ENCODE measurements around the gene MAST3.

The MAST3 gene

DNA sequence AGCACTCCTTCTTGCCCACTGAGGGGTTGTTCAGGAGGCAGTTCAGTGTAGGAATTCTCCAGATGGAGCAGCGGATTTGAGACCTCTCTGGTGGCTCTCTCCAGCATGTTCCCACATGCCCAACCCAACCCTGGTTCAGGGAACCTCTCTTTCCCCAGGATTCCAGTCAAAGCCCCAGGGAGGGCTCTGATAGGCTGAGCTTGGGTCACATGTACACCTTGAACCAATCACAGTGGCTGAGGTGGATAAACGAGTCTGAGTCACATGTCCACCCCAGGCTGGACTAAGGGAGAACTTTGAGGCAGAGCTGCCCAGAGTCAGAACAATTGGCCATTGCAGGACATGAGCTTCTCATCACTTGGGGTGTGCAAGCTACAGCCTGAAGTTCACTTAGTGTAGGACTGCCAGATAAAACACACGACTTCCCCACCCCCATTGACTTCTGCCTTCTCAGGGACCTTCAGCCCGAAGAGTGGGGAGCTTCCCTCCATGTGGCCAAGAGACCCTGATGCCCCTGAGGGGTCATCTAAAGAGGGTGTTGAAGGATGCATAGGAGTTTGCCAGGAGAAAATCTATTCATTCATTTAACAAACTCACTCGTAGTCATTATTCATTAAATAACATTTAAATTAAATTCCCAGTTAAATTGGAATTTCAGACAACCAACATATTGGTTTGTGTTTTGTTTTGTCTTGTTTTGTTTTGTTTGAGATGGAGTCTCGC is 4.0 kb upstream of the MAST3 start:
- no peak overlapping the region for H3K4me3 ChIP-seq (ENCODE audit: low read depth, low read length)
- no peak for DNase-seq (ENCODE audit: low read depth)
- TF ChIP-seq, protein P1, sequence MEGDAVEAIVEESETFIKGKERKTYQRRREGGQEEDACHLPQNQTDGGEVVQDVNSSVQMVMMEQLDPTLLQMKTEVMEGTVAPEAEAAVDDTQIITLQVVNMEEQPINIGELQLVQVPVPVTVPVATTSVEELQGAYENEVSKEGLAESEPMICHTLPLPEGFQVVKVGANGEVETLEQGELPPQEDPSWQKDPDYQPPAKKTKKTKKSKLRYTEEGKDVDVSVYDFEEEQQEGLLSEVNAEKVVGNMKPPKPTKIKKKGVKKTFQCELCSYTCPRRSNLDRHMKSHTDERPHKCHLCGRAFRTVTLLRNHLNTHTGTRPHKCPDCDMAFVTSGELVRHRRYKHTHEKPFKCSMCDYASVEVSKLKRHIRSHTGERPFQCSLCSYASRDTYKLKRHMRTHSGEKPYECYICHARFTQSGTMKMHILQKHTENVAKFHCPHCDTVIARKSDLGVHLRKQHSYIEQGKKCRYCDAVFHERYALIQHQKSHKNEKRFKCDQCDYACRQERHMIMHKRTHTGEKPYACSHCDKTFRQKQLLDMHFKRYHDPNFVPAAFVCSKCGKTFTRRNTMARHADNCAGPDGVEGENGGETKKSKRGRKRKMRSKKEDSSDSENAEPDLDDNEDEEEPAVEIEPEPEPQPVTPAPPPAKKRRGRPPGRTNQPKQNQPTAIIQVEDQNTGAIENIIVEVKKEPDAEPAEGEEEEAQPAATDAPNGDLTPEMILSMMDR (IDR thresholded peaks at IDR 0.05; ENCODE audit: insufficient read depth, low read depth, low read length, missing control alignments): no peak

DNA sequence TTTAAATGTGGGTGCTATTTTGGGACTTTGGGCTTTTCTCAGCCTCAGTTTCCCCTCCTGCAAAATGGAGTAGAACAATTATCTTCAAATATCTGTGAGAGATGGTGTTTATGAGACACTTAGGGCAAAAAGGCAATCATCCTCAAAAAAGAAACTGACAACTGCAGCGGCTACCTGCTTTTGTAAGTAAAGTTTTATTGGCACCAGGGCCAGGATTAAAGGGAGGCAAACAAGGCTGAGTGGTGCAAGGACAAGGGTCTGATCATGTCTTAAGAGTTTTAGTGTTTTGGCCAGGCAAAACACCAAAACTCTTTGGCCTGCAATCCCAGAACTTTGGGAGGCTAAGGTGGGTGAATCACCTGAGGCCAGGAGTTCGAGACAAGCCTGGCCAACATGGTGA is 1.3 kb upstream of the MAST3 start:
- no peak for DNase-seq (ENCODE audit: low read depth)
- H3K4me3 ChIP-seq (ENCODE audit: low read depth, low read length): no peak overlapping the region
- TF ChIP-seq, protein P1 (IDR thresholded peaks at IDR 0.05; ENCODE audit: insufficient read depth, low read depth, low read length, missing control alignments): no peak

DNA sequence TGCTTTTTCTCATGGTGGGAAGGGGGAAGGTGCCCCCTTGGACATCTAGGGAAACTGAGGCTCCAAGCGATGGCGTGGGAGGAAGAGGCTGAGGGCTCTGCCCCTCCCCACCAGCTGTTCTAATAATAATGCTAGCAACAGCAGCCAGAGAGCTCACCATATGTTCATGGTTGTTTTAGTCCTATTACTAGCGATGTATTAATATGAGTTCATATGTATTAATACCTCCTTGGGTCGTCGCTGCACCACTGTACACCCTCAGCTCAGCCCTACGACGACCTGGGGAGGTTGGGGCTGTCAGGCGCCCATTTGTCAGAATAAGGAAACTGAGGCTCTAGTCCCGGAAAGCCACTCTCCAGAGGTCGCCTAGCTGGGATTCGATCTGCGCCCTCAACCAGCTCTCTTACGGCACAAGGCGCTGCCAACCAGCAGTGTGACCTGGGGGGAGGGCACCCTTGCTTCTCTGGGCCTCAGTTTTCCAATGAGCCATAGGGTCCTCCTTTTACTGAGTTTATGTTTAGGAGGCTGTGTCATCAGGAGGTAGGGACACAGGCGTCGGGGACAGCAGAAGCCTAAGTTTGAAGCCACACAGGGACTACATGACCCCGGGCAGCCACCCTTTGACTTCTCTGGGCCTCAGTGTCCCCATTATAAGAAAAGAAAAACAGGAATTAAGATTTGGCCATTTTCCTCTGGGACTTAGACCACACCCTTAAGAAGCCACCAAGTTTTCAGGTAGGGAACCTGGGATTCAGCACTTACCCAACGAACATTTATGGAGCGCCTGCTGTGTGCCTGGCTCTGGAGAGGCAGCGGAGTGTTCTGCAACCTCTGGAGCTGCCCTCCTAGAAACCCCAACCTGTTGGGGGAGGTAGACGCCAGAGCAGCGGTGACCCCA is 664 bp downstream of the MAST3 start:
- TF ChIP-seq, protein P1 (IDR thresholded peaks at IDR 0.05; ENCODE audit: insufficient read depth, low read depth, low read length, missing control alignments): no peak
- peak; percentile 34 for DNase-seq (ENCODE audit: low read depth)
- H3K4me3 ChIP-seq (ENCODE audit: low read depth, low read length): peak overlapping the region; percentile 79

DNA sequence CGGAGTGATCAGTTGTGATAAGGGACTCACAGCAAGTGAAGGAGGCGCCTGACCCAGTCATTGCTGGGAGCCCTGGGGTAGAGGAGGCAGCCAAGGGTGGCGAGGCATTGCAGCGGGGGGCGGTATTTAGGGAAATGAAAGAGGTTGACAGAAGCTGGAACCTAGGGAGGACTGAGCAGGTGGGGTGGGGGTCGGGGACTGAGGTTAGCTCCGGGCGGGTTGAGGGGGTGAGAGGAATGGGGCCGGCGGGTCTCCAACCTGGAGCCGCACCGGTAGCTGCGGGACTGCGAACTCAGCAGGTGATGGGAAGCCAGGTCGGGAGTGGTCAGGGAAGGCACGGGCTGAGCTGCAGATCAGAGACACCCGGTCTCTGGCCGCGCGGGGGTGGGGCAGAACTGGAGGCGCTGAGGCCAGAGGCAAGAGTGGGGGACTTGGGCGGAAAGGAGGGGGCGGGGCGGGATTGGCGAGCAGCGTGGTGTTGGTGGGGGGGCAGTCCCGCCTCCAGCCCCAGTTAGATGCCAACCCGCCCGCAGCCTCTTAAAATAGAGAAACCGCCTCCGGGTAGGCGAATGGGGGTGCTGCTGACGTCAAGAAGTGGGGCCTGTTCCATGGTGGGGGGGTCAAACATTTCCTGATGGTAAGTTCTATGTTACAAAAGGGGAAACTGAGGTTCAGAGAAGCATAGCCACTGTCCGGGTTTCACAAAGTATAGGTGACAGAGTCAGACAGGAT is 1.5 kb downstream of the MAST3 start:
- TF ChIP-seq, protein P1 (IDR thresholded peaks at IDR 0.05; ENCODE audit: insufficient read depth, low read depth, low read length, missing control alignments): no peak
- peak; percentile 96 for DNase-seq (ENCODE audit: low read depth)
- peak overlapping the region; percentile 79 for H3K4me3 ChIP-seq (ENCODE audit: low read depth, low read length)

DNA sequence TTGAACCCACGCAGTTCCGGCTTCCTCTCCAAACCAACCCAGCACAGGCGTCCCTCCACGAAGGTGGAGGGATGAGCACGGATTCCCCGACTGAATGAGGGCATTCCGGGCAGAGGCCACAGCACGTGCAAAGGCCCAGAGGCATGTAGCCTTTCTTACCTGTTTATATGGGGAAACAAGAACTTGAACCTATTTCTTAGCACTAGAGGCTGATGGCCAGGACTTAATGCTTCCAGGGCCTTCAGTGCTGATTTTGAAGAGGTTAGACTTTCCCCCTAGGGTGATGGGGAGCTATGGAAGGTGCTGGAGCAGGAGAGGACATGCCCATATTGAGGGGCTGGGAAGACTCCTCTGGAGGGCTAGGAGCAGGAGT is 2.0 kb downstream of the MAST3 start:
- TF ChIP-seq, protein P1 (IDR thresholded peaks at IDR 0.05; ENCODE audit: insufficient read depth, low read depth, low read length, missing control alignments): no peak
- peak overlapping the region; percentile 79 for H3K4me3 ChIP-seq (ENCODE audit: low read depth, low read length)
- DNase-seq (ENCODE audit: low read depth): no peak

DNA sequence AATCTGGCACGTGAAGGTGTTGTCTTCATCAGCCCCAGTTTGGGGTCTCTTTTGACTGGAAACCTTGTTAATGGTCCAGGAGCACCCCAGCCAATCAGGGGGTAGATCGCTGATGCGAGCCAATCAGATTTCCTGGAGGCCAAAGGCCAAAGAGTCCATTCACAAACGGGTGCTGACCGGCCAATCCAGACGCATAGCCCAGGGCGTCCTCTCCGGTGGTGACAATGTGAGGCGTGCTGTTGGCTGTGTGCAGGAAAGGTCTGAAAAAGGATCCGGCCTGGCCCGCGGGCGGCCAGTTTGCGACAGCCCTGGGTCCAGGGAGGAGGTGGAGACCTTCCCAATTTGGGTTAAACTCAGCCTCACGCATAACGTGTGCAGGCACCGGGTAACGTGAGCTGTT is 3.1 kb downstream of the MAST3 start:
- H3K4me3 ChIP-seq (ENCODE audit: low read depth, low read length): no peak overlapping the region

More for the DNA sequence above, 3.1 kb downstream of the MAST3 start:
- TF ChIP-seq, protein P1 (IDR thresholded peaks at IDR 0.05; ENCODE audit: insufficient read depth, low read depth, low read length, missing control alignments): no peak
- no peak for DNase-seq (ENCODE audit: low read depth)

All from GM12865 (cell line).